ENCODE results near the gene FLT3.

FLT3 gene

GRCh38 chr13:28001049-28001448 lies 99.3 kb downstream of the FLT3 start:
- ChIA-PET CTCF (interaction anchor here (1.5 kb wide), 1 partner anchor 16 kb away, joined by 3 read pairs; no protein-coding TSS in a partner anchor), POLR2A (no interaction called here)
- Histone ChIP-seq H3K36me3 (ENCODE audit: control insufficient read depth in 2 of 2, insufficient read depth in 1 of 2, low read length in 2 of 2) (no peaks in the 10 kb centered on the region), H3K9me3 (ENCODE audit: control insufficient read depth, insufficient read depth, low read depth, low read length) (no peaks in the 10 kb centered on the region), H3K4me3 (ENCODE audit: low read depth, low read length) (no peak overlapping the region), H3K27ac (ENCODE audit: extremely low read depth, low read depth, low read length) (no peak overlapping the region), H3K4me1 (ENCODE audit: control insufficient read depth, insufficient read depth, low read length) (no peaks in the 10 kb centered on the region)
- TF ChIP-seq ZFHX2 (tag by site-specific recombination; conservative IDR thresholded peaks at IDR 0.05): peak; percentile 32; the same call in 1 of the 2 replicates
- TF ChIP-seq, protein P1, sequence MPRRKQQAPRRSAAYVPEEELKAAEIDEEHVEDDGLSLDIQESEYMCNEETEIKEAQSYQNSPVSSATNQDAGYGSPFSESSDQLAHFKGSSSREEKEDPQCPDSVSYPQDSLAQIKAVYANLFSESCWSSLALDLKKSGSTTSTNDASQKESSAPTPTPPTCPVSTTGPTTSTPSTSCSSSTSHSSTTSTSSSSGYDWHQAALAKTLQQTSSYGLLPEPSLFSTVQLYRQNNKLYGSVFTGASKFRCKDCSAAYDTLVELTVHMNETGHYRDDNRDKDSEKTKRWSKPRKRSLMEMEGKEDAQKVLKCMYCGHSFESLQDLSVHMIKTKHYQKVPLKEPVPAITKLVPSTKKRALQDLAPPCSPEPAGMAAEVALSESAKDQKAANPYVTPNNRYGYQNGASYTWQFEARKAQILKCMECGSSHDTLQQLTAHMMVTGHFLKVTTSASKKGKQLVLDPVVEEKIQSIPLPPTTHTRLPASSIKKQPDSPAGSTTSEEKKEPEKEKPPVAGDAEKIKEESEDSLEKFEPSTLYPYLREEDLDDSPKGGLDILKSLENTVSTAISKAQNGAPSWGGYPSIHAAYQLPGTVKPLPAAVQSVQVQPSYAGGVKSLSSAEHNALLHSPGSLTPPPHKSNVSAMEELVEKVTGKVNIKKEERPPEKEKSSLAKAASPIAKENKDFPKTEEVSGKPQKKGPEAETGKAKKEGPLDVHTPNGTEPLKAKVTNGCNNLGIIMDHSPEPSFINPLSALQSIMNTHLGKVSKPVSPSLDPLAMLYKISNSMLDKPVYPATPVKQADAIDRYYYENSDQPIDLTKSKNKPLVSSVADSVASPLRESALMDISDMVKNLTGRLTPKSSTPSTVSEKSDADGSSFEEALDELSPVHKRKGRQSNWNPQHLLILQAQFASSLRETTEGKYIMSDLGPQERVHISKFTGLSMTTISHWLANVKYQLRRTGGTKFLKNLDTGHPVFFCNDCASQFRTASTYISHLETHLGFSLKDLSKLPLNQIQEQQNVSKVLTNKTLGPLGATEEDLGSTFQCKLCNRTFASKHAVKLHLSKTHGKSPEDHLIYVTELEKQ (tag by site-specific recombination; IDR thresholded peaks at IDR 0.05; ENCODE audit: borderline replicate concordance): no peak

GRCh38 chr13:28000567-28000966 lies 99.8 kb downstream of the FLT3 start:
- CTCF ChIA-PET: interaction anchor here (1.5 kb wide), 1 partner anchor 16 kb away, joined by 3 read pairs; no protein-coding TSS in a partner anchor
- Histone ChIP-seq H3K27ac (ENCODE audit: extremely low read depth, low read depth, low read length) (no peak overlapping the region), H3K4me3 (ENCODE audit: low read depth, low read length) (no peak overlapping the region), H3K4me1 (ENCODE audit: control insufficient read depth, insufficient read depth, low read length) (no peaks in the 10 kb centered on the region), H3K9me3 (ENCODE audit: control insufficient read depth, insufficient read depth, low read depth, low read length) (no peaks in the 10 kb centered on the region), H3K36me3 (ENCODE audit: control insufficient read depth in 2 of 2, insufficient read depth in 1 of 2, low read length in 2 of 2) (no peaks in the 10 kb centered on the region)
- POLR2A ChIA-PET: no interaction called here
- TF ChIP-seq ZBTB48 (tag by site-specific recombination; IDR thresholded peaks at IDR 0.05) (no peak), ZNF433 (tag by site-specific recombination; IDR thresholded peaks at IDR 0.05; ENCODE audit: low read depth) (no peak), ZNF629 (tag by site-specific recombination; IDR thresholded peaks at IDR 0.05) (no peak), ZNF266 (tag by site-specific recombination; IDR thresholded peaks at IDR 0.05; ENCODE audit: low read depth) (no peak), TCF7L2 (IDR thresholded peaks at IDR 0.05; ENCODE audit: borderline replicate concordance, low read depth, low read length) (no peak), TRIM28 (IDR thresholded peaks at IDR 0.05; ENCODE audit: borderline replicate concordance, low read length) (no peak), ZNF610 (tag by site-specific recombination; IDR thresholded peaks at IDR 0.05; ENCODE audit: borderline replicate concordance) (no peak), ZBTB20 (tag by site-specific recombination; IDR thresholded peaks at IDR 0.05) (no peak), ZNF132 (tag by site-specific recombination; IDR thresholded peaks at IDR 0.05; ENCODE audit: borderline replicate concordance) (no peak), ZFP37 (tag by site-specific recombination; IDR thresholded peaks at IDR 0.05) (no peak), ZNF155 (tag by site-specific recombination; IDR thresholded peaks at IDR 0.05) (no peak), ZNF449 (tag by site-specific recombination; IDR thresholded peaks at IDR 0.05) (no peak), ZNF843 (tag by site-specific recombination; IDR thresholded peaks at IDR 0.05) (no peak), ZNF660 (tag by site-specific recombination; IDR thresholded peaks at IDR 0.05) (no peak), ZSCAN23 (tag by site-specific recombination; IDR thresholded peaks at IDR 0.05) (no peak), ZNF174 (tag by site-specific recombination; IDR thresholded peaks at IDR 0.05) (no peak), ZNF37A (tag by site-specific recombination; IDR thresholded peaks at IDR 0.05) (no peak), ZNF621 (tag by site-specific recombination; IDR thresholded peaks at IDR 0.05) (no peak)
- TF ChIP-seq, protein P2, sequence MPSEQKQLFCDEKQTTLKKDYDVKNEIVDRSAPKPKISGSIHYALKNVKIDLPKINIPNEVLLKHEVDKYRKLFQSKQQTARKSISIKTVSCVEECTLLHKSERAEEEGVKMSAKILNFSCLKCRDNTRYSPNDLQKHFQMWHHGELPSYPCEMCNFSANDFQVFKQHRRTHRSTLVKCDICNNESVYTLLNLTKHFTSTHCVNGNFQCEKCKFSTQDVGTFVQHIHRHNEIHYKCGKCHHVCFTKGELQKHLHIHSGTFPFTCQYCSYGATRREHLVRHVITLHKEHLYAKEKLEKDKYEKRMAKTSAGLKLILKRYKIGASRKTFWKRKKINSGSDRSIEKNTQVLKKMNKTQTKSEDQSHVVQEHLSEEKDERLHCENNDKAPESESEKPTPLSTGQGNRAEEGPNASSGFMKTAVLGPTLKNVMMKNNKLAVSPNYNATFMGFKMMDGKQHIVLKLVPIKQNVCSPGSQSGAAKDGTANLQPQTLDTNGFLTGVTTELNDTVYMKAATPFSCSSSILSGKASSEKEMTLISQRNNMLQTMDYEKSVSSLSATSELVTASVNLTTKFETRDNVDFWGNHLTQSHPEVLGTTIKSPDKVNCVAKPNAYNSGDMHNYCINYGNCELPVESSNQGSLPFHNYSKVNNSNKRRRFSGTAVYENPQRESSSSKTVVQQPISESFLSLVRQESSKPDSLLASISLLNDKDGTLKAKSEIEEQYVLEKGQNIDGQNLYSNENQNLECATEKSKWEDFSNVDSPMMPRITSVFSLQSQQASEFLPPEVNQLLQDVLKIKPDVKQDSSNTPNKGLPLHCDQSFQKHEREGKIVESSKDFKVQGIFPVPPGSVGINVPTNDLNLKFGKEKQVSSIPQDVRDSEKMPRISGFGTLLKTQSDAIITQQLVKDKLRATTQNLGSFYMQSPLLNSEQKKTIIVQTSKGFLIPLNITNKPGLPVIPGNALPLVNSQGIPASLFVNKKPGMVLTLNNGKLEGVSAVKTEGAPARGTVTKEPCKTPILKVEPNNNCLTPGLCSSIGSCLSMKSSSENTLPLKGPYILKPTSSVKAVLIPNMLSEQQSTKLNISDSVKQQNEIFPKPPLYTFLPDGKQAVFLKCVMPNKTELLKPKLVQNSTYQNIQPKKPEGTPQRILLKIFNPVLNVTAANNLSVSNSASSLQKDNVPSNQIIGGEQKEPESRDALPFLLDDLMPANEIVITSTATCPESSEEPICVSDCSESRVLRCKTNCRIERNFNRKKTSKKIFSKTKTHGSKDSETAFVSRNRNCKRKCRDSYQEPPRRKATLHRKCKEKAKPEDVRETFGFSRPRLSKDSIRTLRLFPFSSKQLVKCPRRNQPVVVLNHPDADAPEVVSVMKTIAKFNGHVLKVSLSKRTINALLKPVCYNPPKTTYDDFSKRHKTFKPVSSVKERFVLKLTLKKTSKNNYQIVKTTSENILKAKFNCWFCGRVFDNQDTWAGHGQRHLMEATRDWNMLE (tag by site-specific recombination; conservative IDR thresholded peaks at IDR 0.05; ENCODE audit: low read depth): no peak
